Trophoblast cell (in vitro differentiated cells and primary cell): ENCODE results near the gene AIRE.
"Not testable (repeated sequence)": the region's sequence is repeated elsewhere in the genome, so short reads cannot be mapped to it uniquely, and the experiment has no call there.

ENCODE experiments used
- DNase-seq, 2 donors: peaks; one replicate each; pipeline ENCODE4 v3.0.0-alpha.2; 2016
- H2AFZ ChIP-seq: 2 replicates; pipeline ENCODE4 v1.6.1; 2013; ENCODE audit warnings: low read length, moderate library complexity, mild to moderate bottlenecking; ENCODE audit not compliant: insufficient read depth, poor library complexity
- H2AK5ac ChIP-seq: 2 replicates; pipeline ENCODE4 v1.6.1; 2013; ENCODE audit warnings: mild to moderate bottlenecking, low read length
- H2BK120ac ChIP-seq: 2 replicates; pipeline ENCODE4 v1.6.1; 2013; ENCODE audit warnings: low read length, mild to moderate bottlenecking, moderate library complexity; ENCODE audit not compliant: insufficient read depth, poor library complexity
- H2BK12ac ChIP-seq: 2 replicates; pipeline ENCODE4 v1.6.1; 2013; ENCODE audit warnings: mild to moderate bottlenecking, low read length, moderate library complexity
- H2BK5ac ChIP-seq: 2 replicates; pipeline ENCODE4 v1.6.1; 2013; ENCODE audit warnings: low read length, low read depth, moderate library complexity, mild to moderate bottlenecking; ENCODE audit not compliant: poor library complexity
- H3K14ac ChIP-seq: 2 replicates; pipeline ENCODE4 v1.6.1; 2013; ENCODE audit warnings: mild to moderate bottlenecking, low read length
- H3K18ac ChIP-seq: 2 replicates; pipeline ENCODE4 v1.6.1; 2013; ENCODE audit warnings: mild to moderate bottlenecking, low read length
- H3K23ac ChIP-seq: 2 replicates; pipeline ENCODE4 v1.6.1; 2013; ENCODE audit warnings: low read length
- H3K27ac ChIP-seq: 2 replicates; pipeline ENCODE4 v1.5.1; 2013; ENCODE audit warnings: low read depth, mild to moderate bottlenecking, inconsistent platforms, low read length, moderate library complexity
- H3K27me3 ChIP-seq: 2 replicates; pipeline ENCODE4 v1.6.1; 2013; ENCODE audit warnings: inconsistent platforms, mild to moderate bottlenecking, low read length, moderate library complexity; ENCODE audit not compliant: insufficient read depth
- H3K36me3 ChIP-seq, 2 experiments: 1 replicate in 1 of 2; 2 replicates in 1 of 2; pipeline ENCODE4 v1.6.1; 2013; ENCODE audit warnings: low read length in 2 of 2, mild to moderate bottlenecking in 2 of 2, moderate library complexity in 1 of 2; ENCODE audit not compliant: insufficient read depth in 2 of 2, control insufficient read depth in 1 of 2
- H3K4ac ChIP-seq: 2 replicates; pipeline ENCODE4 v1.6.1; 2013; ENCODE audit warnings: low read depth, mild to moderate bottlenecking, low read length, moderate library complexity
- H3K4me1 ChIP-seq, 2 experiments: 1 replicate in 1 of 2; 2 replicates in 1 of 2; pipeline ENCODE4 v1.6.1; 2013; ENCODE audit warnings: low read length in 2 of 2, mild to moderate bottlenecking in 2 of 2, moderate library complexity in 1 of 2; ENCODE audit not compliant: insufficient read depth in 2 of 2, control insufficient read depth in 1 of 2
- H3K4me2 ChIP-seq: 2 replicates; pipeline ENCODE4 v1.6.1; 2013; ENCODE audit warnings: inconsistent platforms, mild to moderate bottlenecking, low read length, moderate library complexity
- H3K4me3 ChIP-seq: 2 replicates; pipeline ENCODE4 v1.5.1; 2013; ENCODE audit warnings: mild to moderate bottlenecking, low read depth, low read length, inconsistent platforms
- H3K79me1 ChIP-seq: one replicate; pipeline ENCODE4 v1.6.1; 2013; ENCODE audit warnings: low read length
- H3K79me2 ChIP-seq: 2 replicates; pipeline ENCODE4 v1.6.1; 2013; ENCODE audit warnings: low read length, mild to moderate bottlenecking; ENCODE audit not compliant: control insufficient read depth, insufficient read depth, poor library complexity
- H3K9ac ChIP-seq: 2 replicates; pipeline ENCODE4 v1.6.1; 2013; ENCODE audit warnings: mild to moderate bottlenecking, low read length
- H3K9me3 ChIP-seq: 2 replicates; pipeline ENCODE4 v1.6.1; 2013; ENCODE audit warnings: low read depth, mild to moderate bottlenecking, control low read depth, inconsistent platforms, low read length; ENCODE audit not compliant: insufficient read depth
- H4K12ac ChIP-seq: 2 replicates; pipeline ENCODE4 v1.6.1; 2013; ENCODE audit warnings: low read depth, mild to moderate bottlenecking, low read length, moderate library complexity
- H4K8ac ChIP-seq: 2 replicates; pipeline ENCODE4 v1.6.1; 2013; ENCODE audit warnings: low read depth, mild to moderate bottlenecking, low read length, moderate library complexity
- H4K91ac ChIP-seq: one replicate; pipeline ENCODE4 v1.6.1; 2013; ENCODE audit warnings: low read depth, mild to moderate bottlenecking, low read length, moderate library complexity
- WGBS: extraction: QIAGEN DNeasy Blood & Tissue Kit; methylation state at CpG from one replicate; pipeline ENCODE4 v1.1.7; 2013; ENCODE audit warnings: missing lambda C conversion rate; ENCODE audit not compliant: insufficient read length, insufficient coverage; ENCODE audit errors: extremely low coverage; 5-methylcytosine and 5-hydroxymethylcytosine counted together

Gene AIRE

GRCh38 chr21:44279354-44280260 is 6.1 kb upstream of the AIRE start:
- no peak overlapping the region for H3K4me2 ChIP-seq
- H2BK12ac ChIP-seq: no peak overlapping the region
- no peaks in the 10 kb centered on the region for H3K79me2 ChIP-seq
- H3K9ac ChIP-seq: peak overlapping the region; percentile 43
- no peaks in the 10 kb centered on the region for H3K27me3 ChIP-seq
- no peak overlapping the region for H2AFZ ChIP-seq
- no peak overlapping the region for H3K23ac ChIP-seq
- H3K36me3 ChIP-seq: no peaks in the 10 kb centered on the region
- H2BK120ac ChIP-seq: no peak overlapping the region
- DNase-seq: no peak
- H2AK5ac ChIP-seq: no peak overlapping the region
- no peaks in the 10 kb centered on the region for H3K4me1 ChIP-seq
- H3K4ac ChIP-seq: no peak overlapping the region
- no peak overlapping the region for H3K4me3 ChIP-seq
- no peak overlapping the region for H3K14ac ChIP-seq
- WGBS: no CpG with 5 or more reads among the region's 19 CpGs
- H3K18ac ChIP-seq: no peak overlapping the region
- H4K91ac ChIP-seq: no peak overlapping the region
- no peak overlapping the region for H4K8ac ChIP-seq
- no peak overlapping the region for H2BK5ac ChIP-seq
- no peaks in the 10 kb centered on the region for H3K79me1 ChIP-seq
- H3K9me3 ChIP-seq: no peaks in the 10 kb centered on the region
- H3K27ac ChIP-seq: no peak overlapping the region
- no peak overlapping the region for H4K12ac ChIP-seq

DNA sequence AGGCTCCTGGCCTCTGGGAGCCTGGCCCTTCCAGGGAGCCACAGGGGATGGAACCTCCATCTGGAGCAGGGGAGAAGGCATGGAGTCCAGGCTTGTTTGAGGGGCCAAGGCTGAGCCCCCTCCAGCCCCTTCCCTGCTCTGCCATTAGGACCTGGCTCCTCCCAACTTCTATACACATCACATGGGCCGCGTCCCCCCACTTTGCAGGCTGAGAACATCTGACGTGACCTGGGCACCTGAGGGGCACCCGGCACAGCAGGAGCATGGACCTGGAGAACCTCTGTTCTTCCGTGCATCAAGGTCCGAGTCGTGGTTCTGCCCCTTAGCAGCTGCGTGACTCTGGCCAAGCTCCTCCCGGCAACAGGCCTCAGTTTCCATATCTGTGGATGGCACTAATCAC is 3.9 kb upstream of the AIRE start:
- no peak overlapping the region for H2BK12ac ChIP-seq
- H3K27me3 ChIP-seq: no peaks in the 10 kb centered on the region
- no peak overlapping the region for H2BK5ac ChIP-seq
- no peak overlapping the region for H3K4me2 ChIP-seq
- H4K12ac ChIP-seq: no peak overlapping the region
- no peak overlapping the region for H4K8ac ChIP-seq
- no peak for DNase-seq
- no peak overlapping the region for H3K14ac ChIP-seq
- WGBS: no CpG with 5 or more reads among the region's 9 CpGs
- no peak overlapping the region for H3K27ac ChIP-seq
- no peak overlapping the region for H3K23ac ChIP-seq
- no peak overlapping the region for H3K18ac ChIP-seq
- no peak overlapping the region for H3K9ac ChIP-seq
- H2AFZ ChIP-seq: no peak overlapping the region
- no peaks in the 10 kb centered on the region for H3K79me2 ChIP-seq
- no peaks in the 10 kb centered on the region for H3K36me3 ChIP-seq
- no peaks in the 10 kb centered on the region for H3K9me3 ChIP-seq
- H3K4ac ChIP-seq: no peak overlapping the region
- H2BK120ac ChIP-seq: no peak overlapping the region
- no peak overlapping the region for H3K4me3 ChIP-seq
- H3K79me1 ChIP-seq: no peaks in the 10 kb centered on the region
- H3K4me1 ChIP-seq: peaks cover 0 to 4% of the 10 kb centered on the region in 2 experiments
- no peak overlapping the region for H4K91ac ChIP-seq
- no peak overlapping the region for H2AK5ac ChIP-seq

- Histone ChIP-seq H2BK120ac (no peak overlapping the region), H3K18ac (no peak overlapping the region), H3K27ac (no peak overlapping the region), H3K4me3 (no peak overlapping the region), H3K79me2 (no peaks in the 10 kb centered on the region), H2BK5ac (no peak overlapping the region), H3K9me3 (no peaks in the 10 kb centered on the region), H2AFZ (no peak overlapping the region), H3K36me3 (no peaks in the 10 kb centered on the region), H3K14ac (no peak overlapping the region), H3K4me1 (peaks cover 0 to 4% of the 10 kb centered on the region in 2 experiments), H3K23ac (no peak overlapping the region), H4K91ac (no peak overlapping the region), H3K79me1 (no peaks in the 10 kb centered on the region), H4K8ac (no peak overlapping the region), H2BK12ac (no peak overlapping the region), H2AK5ac (no peak overlapping the region), H3K4me2 (no peak overlapping the region), H4K12ac (no peak overlapping the region), H3K27me3 (no peaks in the 10 kb centered on the region), H3K4ac (no peak overlapping the region), H3K9ac (no peak overlapping the region)
- no peak for DNase-seq
- WGBS: no CpG with 5 or more reads among the region's 9 CpGs
Observed at GRCh38 chr21:44282370-44282769, 3.3 kb upstream of the AIRE start.

DNA sequence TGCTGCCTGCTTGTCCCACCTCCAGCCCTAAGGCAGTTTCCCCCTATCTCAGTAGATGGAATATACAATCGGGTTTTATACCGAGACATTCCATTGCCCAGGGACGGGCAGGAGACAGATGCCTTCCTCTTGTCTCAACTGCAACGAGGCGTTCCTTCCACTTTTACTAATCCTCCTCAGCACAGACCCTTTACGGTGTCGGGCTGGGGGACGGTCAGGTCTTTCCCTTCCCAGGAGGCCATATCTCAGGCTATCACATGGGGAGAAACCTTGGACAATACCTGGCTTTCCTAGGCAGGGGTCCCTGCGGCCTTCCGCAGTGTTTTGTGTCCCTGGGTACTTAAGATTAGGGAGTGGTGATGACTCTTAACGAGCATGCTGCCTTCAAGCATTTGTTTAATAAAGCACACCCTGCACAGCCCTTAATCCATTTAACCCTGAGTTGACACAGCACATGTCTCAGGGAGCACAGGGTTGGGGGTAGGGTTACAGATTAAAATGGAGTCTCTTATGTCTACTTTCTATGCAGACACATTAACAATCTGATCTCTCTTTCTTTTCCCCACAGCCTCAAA is 2.4 kb upstream of the AIRE start:
- WGBS: no CpG with 5 or more reads among the region's 11 CpGs
- H3K27me3 ChIP-seq, H2BK5ac ChIP-seq, H3K79me2 ChIP-seq, H3K9me3 ChIP-seq, H4K12ac ChIP-seq, H4K8ac ChIP-seq, H2AFZ ChIP-seq, H3K18ac ChIP-seq, DNase-seq, H3K79me1 ChIP-seq, H4K91ac ChIP-seq, H3K36me3 ChIP-seq, H3K9ac ChIP-seq, H3K4me2 ChIP-seq, H2AK5ac ChIP-seq, H3K4ac ChIP-seq, H2BK12ac ChIP-seq, H2BK120ac ChIP-seq, H3K14ac ChIP-seq, H3K27ac ChIP-seq, H3K4me3 ChIP-seq, H3K23ac ChIP-seq, H3K4me1 ChIP-seq: not testable (repeated sequence)
